SU-DHL-6 (cell line): Measurements from ENCODE around the gene RCAN2.

ENCODE experiments used
- CTCF ChIP-seq: fragments of 200-600 bp; sonication (generic); IDR thresholded peaks from one replicate; pipeline ENCODE4 v1.5.1; 2017; ENCODE audit warnings: antibody characterized with exemption, mild to moderate bottlenecking, low read length, moderate library complexity; ENCODE audit not compliant: insufficient read depth, poor library complexity, severe bottlenecking
- EZH2phosphoT487 ChIP-seq: fragments of 200-600 bp; sonication (generic), shearing (Covaris generic); conservative IDR thresholded peaks from 2 replicates; pipeline ENCODE4 v1.6.1; 2018; ENCODE audit warnings: mild to moderate bottlenecking, antibody characterized with exemption, low read length, moderate library complexity, mixed read lengths

- no peak for TF ChIP-seq CTCF
- TF ChIP-seq EZH2phosphoT487, result no peak
Measured at GRCh38 chr6:46356543-46356942, 134.7 kb downstream of the RCAN2 start.
